Loucy (cell line): ENCODE data around the gene OR52E4.

Experiments used
- H2AFZ ChIP-seq: fragments of 200-600 bp; sonication (generic); 2 replicates; pipeline ENCODE4 v1.6.0; 2016; ENCODE audit warnings: antibody characterized with exemption, mild to moderate bottlenecking, low read length, moderate library complexity
- H3F3A ChIP-seq: fragments of 200-600 bp; 2 replicates; pipeline ENCODE4 v1.6.0; 2016; ENCODE audit warnings: antibody characterized with exemption, low read depth, mild to moderate bottlenecking
- H3K27me3 ChIP-seq: fragments of 200-600 bp; sonication (generic); 2 replicates; pipeline ENCODE4 v1.6.1; 2014; ENCODE audit warnings: low read length, mild to moderate bottlenecking; ENCODE audit not compliant: insufficient read depth, poor library complexity, severe bottlenecking
- H3K36me3 ChIP-seq: fragments of 200-600 bp; sonication (generic); 2 replicates; pipeline ENCODE4 v1.6.1; 2016; ENCODE audit warnings: low read length; ENCODE audit not compliant: insufficient read depth
- H3K4me1 ChIP-seq: fragments of 200-600 bp; sonication (generic); 2 replicates; pipeline ENCODE4 v1.5.1; 2014; ENCODE audit warnings: low read length, mild to moderate bottlenecking; ENCODE audit not compliant: insufficient read depth, poor library complexity, severe bottlenecking
- H3K4me2 ChIP-seq: fragments of 200-600 bp; sonication (generic); 2 replicates; pipeline ENCODE4 v1.6.0; 2014; ENCODE audit warnings: antibody characterized with exemption, low read length, low read depth, mild to moderate bottlenecking; ENCODE audit not compliant: poor library complexity, severe bottlenecking
- H3K4me3 ChIP-seq: fragments of 200-600 bp; sonication (generic); 2 replicates; pipeline ENCODE4 v1.5.1; 2014; ENCODE audit warnings: low read length, mild to moderate bottlenecking, mixed read lengths; ENCODE audit not compliant: poor library complexity, severe bottlenecking
- H3K79me2 ChIP-seq: fragments of 200-600 bp; sonication (generic); 2 replicates; pipeline ENCODE4 v1.6.1; 2014; ENCODE audit warnings: low read length; ENCODE audit not compliant: insufficient read depth
- H3K9ac ChIP-seq: fragments of 200-600 bp; sonication (generic); 2 replicates; pipeline ENCODE4 v1.6.0; 2014; ENCODE audit warnings: mild to moderate bottlenecking, low read depth, low read length, moderate library complexity; ENCODE audit not compliant: poor library complexity, severe bottlenecking
- H3K9me2 ChIP-seq: fragments of 200-600 bp; sonication (generic); replicated peaks from 2 replicates; pipeline ENCODE4 v1.6.1; 2016; ENCODE audit warnings: low read depth, low read length, mixed read lengths
- H3K9me3 ChIP-seq: fragments of 200-600 bp; sonication (generic); 2 replicates; pipeline ENCODE4 v1.6.1; 2014; ENCODE audit warnings: mild to moderate bottlenecking, antibody characterized with exemption, low read length, low read depth; ENCODE audit not compliant: insufficient read depth
- H4K20me1 ChIP-seq: fragments of 200-600 bp; sonication (generic); 2 replicates; pipeline ENCODE4 v1.6.0; 2014; ENCODE audit warnings: antibody characterized with exemption, low read length, mild to moderate bottlenecking; ENCODE audit not compliant: insufficient read depth, poor library complexity, severe bottlenecking
- EZH2phosphoT487 ChIP-seq: fragments of 200-600 bp; IDR thresholded peaks from 2 replicates; pipeline ENCODE4 v1.6.1; 2018; ENCODE audit warnings: antibody characterized with exemption, mild to moderate bottlenecking, moderate library complexity, borderline replicate concordance
- TF ChIP-seq, protein P1 (sequence below): fragments of 200-600 bp; sonication (generic); conservative IDR thresholded peaks from 2 replicates; pipeline ENCODE4 v1.5.1; 2014; ENCODE audit warnings: mild to moderate bottlenecking, antibody characterized with exemption, low read length

The OR52E4 gene

GRCh38 chr11:5851002-5851401 is 29.4 kb upstream of the OR52E4 start:
- Histone ChIP-seq H4K20me1 (no peaks in the 10 kb centered on the region), H3K4me2 (no peak overlapping the region), H3K9me3 (0 out of 2 replicates have a peak, but pooled peaks cover 3% of the 10 kb centered on the region), H3K4me3 (no peak overlapping the region), H3K36me3 (no peaks in the 10 kb centered on the region), H3K9ac (no peak overlapping the region), H3K79me2 (no peaks in the 10 kb centered on the region), H2AFZ (no peak overlapping the region), H3K4me1 (peaks cover 4% of the 10 kb centered on the region), H3K9me2 (no peaks in the 10 kb centered on the region), H3K27me3 (no peaks in the 10 kb centered on the region), H3F3A (no peaks in the 10 kb centered on the region)
- no peak for TF ChIP-seq EZH2phosphoT487
- TF ChIP-seq, protein P1, sequence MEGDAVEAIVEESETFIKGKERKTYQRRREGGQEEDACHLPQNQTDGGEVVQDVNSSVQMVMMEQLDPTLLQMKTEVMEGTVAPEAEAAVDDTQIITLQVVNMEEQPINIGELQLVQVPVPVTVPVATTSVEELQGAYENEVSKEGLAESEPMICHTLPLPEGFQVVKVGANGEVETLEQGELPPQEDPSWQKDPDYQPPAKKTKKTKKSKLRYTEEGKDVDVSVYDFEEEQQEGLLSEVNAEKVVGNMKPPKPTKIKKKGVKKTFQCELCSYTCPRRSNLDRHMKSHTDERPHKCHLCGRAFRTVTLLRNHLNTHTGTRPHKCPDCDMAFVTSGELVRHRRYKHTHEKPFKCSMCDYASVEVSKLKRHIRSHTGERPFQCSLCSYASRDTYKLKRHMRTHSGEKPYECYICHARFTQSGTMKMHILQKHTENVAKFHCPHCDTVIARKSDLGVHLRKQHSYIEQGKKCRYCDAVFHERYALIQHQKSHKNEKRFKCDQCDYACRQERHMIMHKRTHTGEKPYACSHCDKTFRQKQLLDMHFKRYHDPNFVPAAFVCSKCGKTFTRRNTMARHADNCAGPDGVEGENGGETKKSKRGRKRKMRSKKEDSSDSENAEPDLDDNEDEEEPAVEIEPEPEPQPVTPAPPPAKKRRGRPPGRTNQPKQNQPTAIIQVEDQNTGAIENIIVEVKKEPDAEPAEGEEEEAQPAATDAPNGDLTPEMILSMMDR, result no peak

DNA sequence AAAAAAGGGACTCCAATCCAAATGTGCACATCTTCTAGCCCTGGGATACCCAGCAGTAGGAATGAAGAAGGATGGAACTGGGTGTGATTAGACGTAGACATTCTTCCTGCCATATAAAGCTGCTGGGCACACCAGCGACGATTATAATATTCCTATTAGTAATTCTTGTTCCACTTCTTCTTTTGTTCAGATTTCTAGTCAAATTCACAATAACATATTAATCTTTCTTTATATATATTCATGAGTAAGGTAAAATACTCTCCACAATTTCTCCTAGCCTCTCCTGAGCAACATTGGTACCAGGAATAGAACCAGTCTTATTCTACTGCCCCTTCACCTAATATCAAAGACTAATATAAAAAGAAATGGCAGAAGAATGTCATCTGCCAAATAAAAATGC is 22.8 kb upstream of the OR52E4 start, which contains the start of gene OR52E8:
TSS of gene OR52E8 (minus strand) at position 101 of the 400 bp plus-strand sequence. CDS start at position 101, 0 bp downstream.
- Histone ChIP-seq H3K4me3 (no peak within 1 kb of the TSS), H3K4me2 (no peak within 1 kb of the TSS), H2AFZ (no peak within 1 kb of the TSS), H3F3A (no peaks in the 10 kb centered on the region), H3K9me3 (0 out of 2 replicates have a peak, but pooled peaks cover 3% of the 10 kb centered on the region), H3K27me3 (no peaks in the 10 kb centered on the region), H3K9ac (no peak within 1 kb of the TSS), H3K79me2 (no peaks in the 10 kb centered on the region), H3K9me2 (no peaks in the 10 kb centered on the region), H3K36me3 (no peaks in the 10 kb centered on the region), H3K4me1 (no peaks in the 10 kb centered on the region), H4K20me1 (no peaks in the 10 kb centered on the region)
- no peak for TF ChIP-seq EZH2phosphoT487
- TF ChIP-seq, protein P1, result no peak

GRCh38 chr11:5865826-5866225 is 14.6 kb upstream of the OR52E4 start:
- Histone ChIP-seq H3K4me2 (no peak overlapping the region), H3K27me3 (no peaks in the 10 kb centered on the region), H2AFZ (no peak overlapping the region), H4K20me1 (no peaks in the 10 kb centered on the region), H3K9ac (no peak overlapping the region), H3K9me2 (no peaks in the 10 kb centered on the region), H3K4me3 (no peak overlapping the region), H3K79me2 (no peaks in the 10 kb centered on the region), H3F3A (no peaks in the 10 kb centered on the region), H3K36me3 (no peaks in the 10 kb centered on the region), H3K4me1 (no peaks in the 10 kb centered on the region), H3K9me3 (no peaks in the 10 kb centered on the region)
- TF ChIP-seq EZH2phosphoT487, result no peak
- TF ChIP-seq, protein P1, result no peak
